ENCODE results near the gene MAP3K5.

MAP3K5 gene

GRCh38 chr6:136564180-136564579 is 228.1 kb downstream of the MAP3K5 start:
- Histone ChIP-seq H3K36me3 (ENCODE audit: low read length) (no peaks in the 10 kb centered on the region), H4K20me1 (ENCODE audit: low read depth, low read length) (no peaks in the 10 kb centered on the region), H2AFZ (ENCODE audit: low read depth, low read length, severe bottlenecking) (no peak overlapping the region), H3K9ac (ENCODE audit: low read length) (no peak overlapping the region), H3K27ac (ENCODE audit: low read depth, low read length) (no peak overlapping the region), H3K27me3 (ENCODE audit: low read length) (no peaks in the 10 kb centered on the region), H3F3A (ENCODE audit: insufficient read depth) (no peaks in the 10 kb centered on the region), H3K9me2 (replicated peaks; ENCODE audit: insufficient read depth, low read length) (no peaks in the 10 kb centered on the region), H3K9me3 (ENCODE audit: insufficient read depth, low read length) (no peaks in the 10 kb centered on the region), H3K4me2 (ENCODE audit: low read depth, low read length, poor library complexity, severe bottlenecking) (no peak overlapping the region), H3K4me3 (ENCODE audit: insufficient read depth, low read length, poor library complexity, severe bottlenecking) (no peak overlapping the region), H3K79me2 (ENCODE audit: insufficient read depth, low read length) (no peaks in the 10 kb centered on the region)
- TF ChIP-seq CTCF (IDR thresholded peaks at IDR 0.05; ENCODE audit: insufficient read depth, low read length, poor library complexity, severe bottlenecking), result no peak
- no peak for TF ChIP-seq EZH2phosphoT487 (conservative IDR thresholded peaks at IDR 0.05; ENCODE audit: low read length)

- H3K36me3 ChIP-seq (ENCODE audit: low read length), result no peaks in the 10 kb centered on the region
- H3K9me3 ChIP-seq (ENCODE audit: insufficient read depth, low read length), result no peaks in the 10 kb centered on the region
- H3K9me2 ChIP-seq (replicated peaks; ENCODE audit: insufficient read depth, low read length), result no peaks in the 10 kb centered on the region
- no peaks in the 10 kb centered on the region for H4K20me1 ChIP-seq (ENCODE audit: low read depth, low read length)
- H3F3A ChIP-seq (ENCODE audit: insufficient read depth), result no peaks in the 10 kb centered on the region
- TF ChIP-seq CTCF (IDR thresholded peaks at IDR 0.05; ENCODE audit: insufficient read depth, low read length, poor library complexity, severe bottlenecking) (no peak), EZH2phosphoT487 (conservative IDR thresholded peaks at IDR 0.05; ENCODE audit: low read length) (no peak)
- no peak overlapping the region for H3K4me2 ChIP-seq (ENCODE audit: low read depth, low read length, poor library complexity, severe bottlenecking)
- H3K27ac ChIP-seq (ENCODE audit: low read depth, low read length), result no peak overlapping the region
- H2AFZ ChIP-seq (ENCODE audit: low read depth, low read length, severe bottlenecking), result no peak overlapping the region
- no peaks in the 10 kb centered on the region for H3K79me2 ChIP-seq (ENCODE audit: insufficient read depth, low read length)
- H3K9ac ChIP-seq (ENCODE audit: low read length), result no peak overlapping the region
- H3K27me3 ChIP-seq (ENCODE audit: low read length), result no peaks in the 10 kb centered on the region
- no peak overlapping the region for H3K4me3 ChIP-seq (ENCODE audit: insufficient read depth, low read length, poor library complexity, severe bottlenecking)
Measured at GRCh38 chr6:136563386-136564152, 228.7 kb downstream of the MAP3K5 start.

- Histone ChIP-seq H3K4me3 (ENCODE audit: insufficient read depth, low read length, poor library complexity, severe bottlenecking) (no peak overlapping the region), H3K9me3 (ENCODE audit: insufficient read depth, low read length) (no peaks in the 10 kb centered on the region), H2AFZ (ENCODE audit: low read depth, low read length, severe bottlenecking) (no peak overlapping the region), H3K79me2 (ENCODE audit: insufficient read depth, low read length) (no peaks in the 10 kb centered on the region), H4K20me1 (ENCODE audit: low read depth, low read length) (no peaks in the 10 kb centered on the region), H3F3A (ENCODE audit: insufficient read depth) (no peaks in the 10 kb centered on the region), H3K4me2 (ENCODE audit: low read depth, low read length, poor library complexity, severe bottlenecking) (no peak overlapping the region), H3K36me3 (ENCODE audit: low read length) (no peaks in the 10 kb centered on the region), H3K27me3 (ENCODE audit: low read length) (no peaks in the 10 kb centered on the region), H3K27ac (ENCODE audit: low read depth, low read length) (no peak overlapping the region), H3K9ac (ENCODE audit: low read length) (no peak overlapping the region), H3K9me2 (replicated peaks; ENCODE audit: insufficient read depth, low read length) (no peaks in the 10 kb centered on the region)
- TF ChIP-seq EZH2phosphoT487 (conservative IDR thresholded peaks at IDR 0.05; ENCODE audit: low read length) (no peak), CTCF (IDR thresholded peaks at IDR 0.05; ENCODE audit: insufficient read depth, low read length, poor library complexity, severe bottlenecking) (no peak)
Measured at GRCh38 chr6:136562211-136562610, 230.1 kb downstream of the MAP3K5 start.
